Activated T-cell treated with anti-CD3 and anti-CD28 coated beads for 4 hours (primary cell): ENCODE measurements around the gene PPFIA3.
"Not testable (repeated sequence)": the region's sequence is repeated elsewhere in the genome, so short reads cannot be mapped to it uniquely, and the experiment has no call there.

Source experiments
- DNase-seq: peaks from one replicate; pipeline ENCODE4 v3.0.0-alpha.2; 2020

The PPFIA3 gene

DNA sequence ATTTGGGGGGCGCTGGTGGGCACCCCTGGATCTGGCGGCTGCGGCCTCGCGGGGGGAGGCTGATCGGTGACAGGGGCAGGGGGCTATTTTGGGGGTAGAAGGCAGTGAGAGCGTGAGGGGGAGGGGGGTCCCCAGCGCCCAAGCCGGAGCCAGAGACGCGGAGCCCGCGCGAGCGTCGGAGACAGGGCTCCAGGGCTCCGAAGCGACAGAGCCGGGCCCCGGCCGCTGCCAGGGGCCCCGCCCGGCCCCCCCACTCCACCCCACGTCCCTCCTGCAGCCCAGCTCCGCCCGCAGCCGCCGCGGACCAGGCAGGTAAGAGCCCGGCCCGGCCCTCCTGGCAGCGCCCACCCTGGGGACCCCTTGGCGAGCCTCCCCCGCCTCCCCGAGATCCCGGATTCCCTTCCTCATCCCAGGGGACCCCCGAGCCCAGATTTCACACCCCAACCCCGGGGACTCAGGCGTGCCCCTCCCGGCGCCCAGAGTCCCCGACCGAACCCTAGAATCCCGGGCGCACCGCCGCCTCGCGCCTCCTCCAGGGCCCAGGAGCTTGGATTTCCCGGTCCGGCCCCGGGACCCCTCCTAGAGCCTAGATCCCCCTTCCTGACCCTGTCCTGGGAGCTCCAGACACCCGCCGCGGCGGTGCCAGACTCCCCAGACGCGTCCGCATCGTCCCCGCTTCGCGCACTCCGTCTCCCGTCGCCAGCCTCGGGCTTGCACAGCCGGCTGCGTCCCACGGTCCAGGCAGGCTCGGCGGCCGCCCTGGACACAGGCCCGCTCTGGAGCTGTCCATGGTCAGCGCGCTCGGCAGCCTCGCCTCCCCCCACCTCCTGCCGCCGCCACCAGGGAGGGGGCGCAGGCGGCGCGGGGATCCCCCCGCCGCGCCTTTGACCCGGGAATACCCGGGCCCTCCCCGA, at the start of gene PPFIA3:
PPFIA3 (plus strand) TSS at position 134 of the 914 bp plus-strand sequence. CDS start 8,330 bp downstream, outside the sequence.
- DNase-seq = no peak

DNA sequence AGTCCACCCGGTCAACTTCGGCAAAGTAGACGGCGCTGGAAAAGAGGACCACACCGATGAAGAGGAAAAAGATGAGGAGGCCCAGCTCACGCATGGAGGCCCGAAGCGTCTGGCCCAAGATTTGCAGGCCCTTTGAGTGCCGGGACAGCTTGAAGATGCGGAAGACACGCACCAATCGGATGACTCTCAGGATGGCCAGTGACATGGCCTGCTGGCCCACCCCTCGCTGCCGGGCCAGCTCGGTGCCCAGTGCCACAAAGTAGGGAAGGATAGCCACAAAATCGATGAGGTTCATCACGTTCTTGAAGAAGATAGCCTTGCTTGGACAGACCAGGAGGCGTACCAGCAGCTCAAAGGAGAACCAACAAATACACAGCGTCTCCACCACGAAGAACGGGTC, 48.9 kb upstream of the PPFIA3 start:
- DNase-seq = no peak

DNA sequence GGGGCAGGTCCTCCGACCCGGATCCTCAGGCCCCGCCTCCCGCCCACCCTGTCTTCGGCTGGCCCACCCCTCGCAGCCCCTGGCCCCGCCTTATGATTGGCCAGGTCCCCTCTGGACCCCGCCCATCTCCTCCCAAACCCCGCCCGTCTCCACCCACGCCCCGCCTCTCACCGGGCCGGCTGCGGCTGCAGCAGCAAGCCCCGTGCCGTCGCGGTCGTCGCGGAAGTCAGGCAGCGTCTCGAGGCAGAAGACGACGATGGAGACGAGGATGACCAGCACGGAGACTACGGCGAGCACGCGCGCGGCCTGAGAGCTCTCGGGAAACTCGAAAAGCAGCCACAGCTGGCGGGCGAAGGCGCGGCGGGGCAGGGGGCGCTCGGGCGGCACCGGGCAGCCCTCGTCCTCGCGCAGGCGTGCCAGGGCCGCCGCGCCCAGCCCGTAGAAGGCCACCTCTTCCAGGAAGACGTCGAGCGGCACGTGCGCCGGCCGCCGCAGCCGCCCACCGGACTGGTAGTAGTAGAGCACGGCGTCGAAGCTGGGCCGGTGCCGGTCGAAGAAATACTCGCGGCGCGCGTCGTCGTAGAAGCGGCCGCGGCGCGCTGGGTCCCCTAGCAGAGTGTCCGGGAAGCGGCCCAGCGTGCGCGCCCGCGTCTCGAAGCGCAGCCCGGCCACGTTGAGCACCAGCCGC, 47.3 kb upstream of the PPFIA3 start:
- peak; percentile 41 for DNase-seq

DNA sequence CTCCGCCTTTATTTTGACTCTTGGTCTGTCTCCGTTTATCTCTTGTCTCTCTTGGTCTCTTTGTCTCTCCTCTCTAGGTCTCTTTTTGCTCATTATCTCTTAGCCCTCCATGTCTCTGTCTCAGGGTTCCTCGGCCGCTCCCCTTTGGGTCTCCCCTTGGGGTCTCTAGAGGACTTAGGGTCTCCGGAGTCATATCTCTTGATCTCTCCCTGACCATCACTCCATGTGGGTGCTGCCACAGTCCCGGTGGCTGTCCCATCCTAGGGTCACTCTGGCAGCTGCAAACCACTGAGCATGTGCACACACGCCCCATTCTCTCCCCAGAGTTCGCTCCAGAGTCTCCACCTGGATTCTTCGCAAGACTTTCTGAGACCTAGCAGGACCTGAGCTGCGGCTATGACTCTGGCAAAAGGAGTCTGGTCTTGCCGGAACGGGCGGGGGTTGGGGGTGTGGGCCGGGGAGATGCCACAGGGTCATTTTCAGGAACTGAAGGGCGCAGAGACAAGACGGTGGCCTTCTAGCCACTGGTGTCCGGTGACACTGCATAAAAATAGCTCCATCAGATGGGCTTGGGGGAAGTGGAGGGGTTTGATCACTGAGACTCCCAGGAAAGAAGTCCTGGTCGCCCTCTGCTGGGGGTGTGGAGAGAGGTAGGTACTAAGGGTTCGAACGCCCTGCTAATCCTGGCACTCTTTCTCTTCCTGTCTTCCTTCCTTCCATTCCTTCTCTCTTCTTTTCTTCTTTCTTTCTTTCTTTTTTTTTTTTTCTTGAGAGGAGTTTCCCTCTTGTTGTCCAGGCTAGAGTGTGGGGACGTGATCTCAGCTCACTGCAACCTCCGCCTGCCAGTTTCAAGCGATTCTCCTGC, 45.6 kb upstream of the PPFIA3 start:
- no peak for DNase-seq

DNA sequence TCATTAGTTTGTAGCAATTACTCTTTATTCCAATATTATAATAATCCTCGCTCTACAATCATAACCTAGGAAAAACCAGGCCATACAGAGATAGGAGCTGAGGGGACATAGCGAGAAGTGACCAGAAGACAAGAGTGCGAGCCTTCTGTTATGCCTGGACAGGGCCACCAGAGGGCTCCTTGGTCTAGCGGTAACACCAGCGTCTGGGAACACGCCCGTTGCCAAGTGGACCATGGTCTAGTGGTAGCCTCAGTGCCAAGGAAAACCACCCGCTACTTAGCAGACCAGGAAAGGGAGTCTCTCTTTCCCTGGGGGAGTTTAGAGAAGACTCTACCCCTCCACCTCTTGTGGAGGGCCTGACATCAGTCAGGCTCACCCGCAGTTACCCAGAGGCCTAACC, 44.5 kb upstream of the PPFIA3 start:
- not testable (repeated sequence) for DNase-seq

DNA sequence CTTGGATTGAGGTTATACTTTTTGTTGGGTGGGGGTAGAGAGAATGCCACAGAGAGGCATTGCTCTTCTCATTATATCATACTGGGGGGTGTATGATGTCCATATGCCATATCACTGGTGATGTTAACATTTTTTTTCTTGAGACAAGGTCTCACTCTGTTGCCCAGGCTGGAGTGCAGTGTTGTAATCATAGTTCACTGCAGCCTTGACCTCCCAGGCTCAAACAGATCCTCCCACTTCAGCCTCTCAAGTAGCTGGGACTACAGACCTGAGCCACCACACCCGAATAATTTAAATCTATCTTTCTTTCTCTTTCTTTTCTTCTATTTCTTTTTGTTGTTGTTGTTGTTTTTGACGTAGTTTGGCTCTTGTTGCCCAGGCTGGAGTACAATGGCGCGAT, 39.0 kb upstream of the PPFIA3 start:
- no peak for DNase-seq

DNA sequence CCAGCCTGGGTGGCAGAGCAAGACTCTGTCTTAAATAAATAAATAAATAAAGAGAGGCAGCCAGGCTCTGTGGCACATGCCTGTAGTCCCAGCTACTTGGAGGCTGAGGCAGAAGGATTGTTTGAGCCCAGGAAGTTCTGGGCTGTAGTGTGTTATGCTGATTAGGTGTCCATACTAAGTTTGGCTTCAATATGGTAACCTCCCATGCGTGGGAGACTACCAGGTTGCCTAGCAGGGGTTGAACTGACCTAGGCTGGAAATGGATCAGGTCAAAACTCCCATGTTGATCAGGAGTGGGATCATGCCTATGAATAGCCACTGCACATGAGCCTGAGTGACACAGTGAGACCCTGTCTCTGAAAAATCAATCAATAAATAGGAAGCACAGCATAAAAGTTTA, 38.1 kb upstream of the PPFIA3 start:
- no peak for DNase-seq

DNA sequence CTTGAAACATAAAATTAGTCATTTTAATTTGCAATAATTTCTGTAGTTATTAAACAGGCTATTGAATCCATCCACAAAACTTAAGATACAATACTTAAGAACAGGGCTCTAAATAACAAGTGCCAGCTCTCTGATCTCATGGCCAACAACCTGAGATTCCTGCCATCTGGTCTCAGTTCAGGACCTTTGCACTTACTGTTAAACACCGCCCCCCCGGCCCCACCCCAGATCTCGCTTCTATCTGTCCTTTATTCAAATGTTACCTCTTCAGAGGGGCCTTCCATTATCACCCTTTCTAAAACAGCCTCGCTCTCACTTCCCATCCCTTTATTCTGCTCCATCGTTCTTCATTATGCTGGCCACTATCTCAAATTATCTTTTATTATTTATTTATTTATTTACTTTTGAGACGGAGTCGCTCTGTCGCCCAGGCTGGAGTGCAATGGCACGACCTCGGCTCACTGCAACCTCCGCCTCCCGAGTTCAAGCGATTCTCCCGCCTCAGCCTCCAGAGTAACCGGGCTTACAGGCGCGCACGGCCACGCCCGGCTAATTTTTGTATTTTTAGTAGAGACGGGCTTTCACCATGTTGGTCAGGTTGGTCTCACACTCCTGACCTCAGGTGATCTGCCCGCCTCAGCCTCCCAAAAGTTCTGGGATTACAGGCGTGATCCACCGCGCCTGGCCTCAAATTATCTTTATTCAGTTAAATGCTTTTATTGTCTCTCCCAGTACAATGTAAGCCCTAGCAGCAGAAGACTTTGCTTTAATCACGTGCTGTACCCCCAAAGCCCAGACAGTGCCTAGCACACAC, 34.9 kb upstream of the PPFIA3 start:
- DNase-seq = no peak

DNA sequence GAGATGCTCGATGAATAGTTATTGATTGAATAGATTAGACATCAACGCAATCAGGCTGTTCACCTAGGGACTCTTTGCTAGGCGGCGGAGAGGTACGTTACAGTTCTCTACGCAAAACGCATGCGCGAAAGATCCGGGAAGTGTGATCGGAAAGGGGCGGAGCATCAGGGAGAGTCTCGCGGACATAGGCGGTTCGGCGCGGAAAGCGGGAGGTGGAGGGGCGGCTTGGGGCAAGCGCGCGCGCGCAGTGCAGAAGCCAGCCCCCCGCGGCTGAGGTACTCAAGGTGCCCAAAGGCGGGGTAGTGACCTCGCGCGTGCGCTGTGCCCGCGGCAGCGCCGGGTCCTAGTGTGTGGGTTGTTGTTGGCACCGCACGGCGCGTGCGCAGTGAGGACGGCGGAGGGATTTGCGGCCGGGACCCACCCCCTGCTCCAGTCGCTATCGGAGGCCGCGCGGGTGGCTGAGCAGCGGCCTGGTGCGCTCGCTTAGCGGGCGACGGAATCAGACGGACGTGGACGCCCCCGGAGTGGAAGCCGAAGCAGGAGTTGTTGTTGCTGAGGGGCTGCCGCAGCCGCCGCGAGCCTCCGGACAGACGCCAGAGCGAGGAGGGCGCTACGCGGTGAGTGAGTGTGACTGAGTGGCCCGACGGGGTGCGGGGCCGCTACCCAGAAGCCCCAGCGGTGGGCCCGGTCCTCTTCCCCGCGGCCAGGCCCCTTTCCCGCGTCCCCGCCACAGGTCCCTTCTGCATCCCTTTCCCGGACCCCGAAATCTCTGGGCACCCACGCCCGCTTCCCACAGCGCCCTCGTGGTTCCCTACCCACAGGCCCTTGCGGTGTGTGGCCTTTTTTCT, 34.1 kb upstream of the PPFIA3 start, which contains the start of gene SNRNP70:
SNRNP70 (plus strand) TSS at position 432 of the 848 bp plus-strand sequence. CDS start 964 bp downstream, outside the sequence.
- DNase-seq = peak; percentile 96

DNA sequence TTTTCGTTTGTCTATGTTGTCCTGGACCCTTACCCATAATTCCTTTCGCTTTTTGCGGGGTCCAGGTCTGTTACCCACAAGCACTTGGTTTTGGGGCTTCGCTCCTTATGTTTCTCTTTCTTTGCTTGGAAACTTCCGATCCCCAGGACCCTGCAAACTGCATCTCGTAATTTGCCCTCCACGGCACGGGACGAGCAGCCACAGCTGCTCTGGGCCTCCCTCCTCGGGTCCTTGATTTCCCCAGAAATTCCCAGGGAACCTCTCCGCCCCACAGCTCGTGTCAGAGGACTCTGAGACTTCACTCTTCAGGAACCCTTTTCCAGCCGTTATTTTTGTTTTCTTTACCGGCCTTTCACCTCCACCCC, 33.5 kb upstream of the PPFIA3 start:
- no peak for DNase-seq

DNA sequence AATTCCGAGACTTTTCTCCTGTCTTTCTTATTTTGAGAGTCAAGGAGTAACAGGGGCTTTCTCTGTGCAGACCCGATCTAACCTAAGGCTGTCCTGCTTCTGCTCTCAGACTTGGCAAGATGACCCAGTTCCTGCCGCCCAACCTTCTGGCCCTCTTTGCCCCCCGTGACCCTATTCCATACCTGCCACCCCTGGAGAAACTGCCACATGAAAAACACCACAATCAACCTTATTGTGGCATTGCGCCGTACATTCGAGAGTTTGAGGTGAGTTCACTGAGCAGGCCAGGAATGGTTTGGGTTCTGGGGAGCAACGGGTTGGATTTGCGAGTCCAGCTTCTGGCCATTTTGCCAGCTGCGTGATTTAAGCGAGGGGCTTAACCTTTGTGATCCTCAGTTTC, 33.0 kb upstream of the PPFIA3 start:
- no peak for DNase-seq

DNA sequence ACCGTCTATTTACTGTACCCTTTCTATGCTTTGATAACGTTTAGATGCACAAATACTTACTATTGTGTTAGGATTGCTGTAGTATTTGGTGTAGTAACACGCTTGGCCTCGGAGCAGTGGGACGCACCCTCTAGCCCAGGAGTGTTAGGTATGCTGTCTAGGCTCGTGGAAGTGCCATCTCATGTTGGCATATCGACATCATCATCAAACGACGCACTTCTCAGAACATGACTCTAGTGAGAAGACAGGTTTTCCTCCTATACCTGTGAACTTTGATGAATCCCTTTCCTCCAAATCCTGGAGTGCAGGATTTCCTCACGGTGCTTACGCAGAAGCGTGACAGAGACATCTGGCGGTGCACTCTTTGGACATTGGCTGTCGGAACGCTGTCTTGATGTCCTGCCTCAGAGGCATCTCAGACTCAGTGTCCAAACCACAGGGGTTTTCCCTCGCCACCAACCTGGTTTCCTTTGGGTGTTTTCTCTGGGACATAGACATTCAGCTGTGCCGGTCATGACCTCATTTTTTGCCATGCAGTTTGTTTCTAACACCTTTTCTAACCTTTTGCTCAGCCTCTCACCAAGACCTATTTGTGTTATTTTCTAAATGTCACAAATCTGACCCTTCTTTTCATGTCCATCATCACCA, 27.8 kb upstream of the PPFIA3 start:
- DNase-seq = no peak

DNA sequence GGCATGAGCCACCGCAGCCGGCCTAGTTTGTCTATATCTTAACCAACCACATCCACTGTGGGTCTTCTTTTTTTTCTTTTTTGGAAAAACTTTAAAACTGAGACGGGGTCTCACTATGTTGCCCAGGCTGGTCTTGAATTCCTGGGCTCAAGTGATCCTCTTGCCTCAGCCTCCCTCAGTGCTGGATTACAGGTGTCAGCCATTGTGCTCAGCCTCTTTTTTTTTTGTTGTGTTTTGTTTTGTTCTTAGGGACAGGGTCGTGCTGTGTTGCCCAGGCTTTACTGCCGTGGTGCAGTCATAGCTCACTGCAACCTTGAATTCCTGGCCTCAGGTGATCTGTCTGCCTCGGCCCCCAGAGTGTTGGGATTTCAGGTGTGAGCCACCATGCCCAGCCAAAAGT, 26.7 kb upstream of the PPFIA3 start:
- no peak for DNase-seq

DNA sequence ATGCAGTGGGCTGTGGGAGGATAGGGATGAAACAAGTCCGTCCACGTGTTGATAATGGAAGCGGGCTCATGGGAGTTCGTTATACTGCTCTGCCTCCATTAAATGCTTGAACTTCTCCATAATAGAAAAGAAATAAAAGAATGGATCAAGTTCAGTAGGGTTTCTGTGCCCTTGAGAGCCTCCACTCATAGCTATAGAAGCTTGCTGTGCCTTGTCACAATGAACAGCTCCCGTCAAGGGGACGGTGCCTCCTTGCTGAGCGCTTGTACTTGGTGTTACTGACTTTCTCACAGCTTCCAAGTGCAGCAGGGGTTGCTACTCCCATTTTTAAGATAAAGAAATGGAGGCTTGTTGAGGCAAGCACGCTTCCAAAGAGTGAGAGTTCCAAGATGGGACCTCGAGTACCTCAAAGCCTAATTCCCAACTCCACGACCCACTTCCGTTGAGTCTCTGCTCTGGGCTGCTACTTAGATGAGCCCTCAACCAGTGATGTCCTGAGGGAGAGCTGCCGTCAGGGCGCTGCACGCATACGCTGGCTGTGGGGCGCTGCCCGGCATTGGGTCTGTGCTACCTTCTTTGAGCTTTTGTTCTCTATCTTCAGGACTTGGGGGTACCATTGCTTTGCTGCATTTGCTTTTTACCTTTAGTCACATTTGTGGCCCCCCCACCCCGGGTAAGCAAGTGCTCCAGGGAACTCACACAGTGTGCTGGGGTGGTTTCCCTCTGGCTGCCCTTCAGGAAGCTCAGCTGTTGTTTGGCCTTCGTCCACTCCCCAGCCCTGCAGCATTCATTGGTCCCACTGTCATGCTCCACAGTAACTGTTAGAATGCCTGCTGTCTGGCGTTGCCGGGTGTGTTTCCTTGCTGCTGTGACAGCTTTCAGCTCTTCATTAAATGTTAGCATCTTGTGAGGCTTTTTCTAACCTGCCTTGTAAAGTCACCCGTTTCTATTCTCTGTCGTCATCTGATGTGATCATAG, 24.6 kb upstream of the PPFIA3 start:
- DNase-seq = no peak

DNA sequence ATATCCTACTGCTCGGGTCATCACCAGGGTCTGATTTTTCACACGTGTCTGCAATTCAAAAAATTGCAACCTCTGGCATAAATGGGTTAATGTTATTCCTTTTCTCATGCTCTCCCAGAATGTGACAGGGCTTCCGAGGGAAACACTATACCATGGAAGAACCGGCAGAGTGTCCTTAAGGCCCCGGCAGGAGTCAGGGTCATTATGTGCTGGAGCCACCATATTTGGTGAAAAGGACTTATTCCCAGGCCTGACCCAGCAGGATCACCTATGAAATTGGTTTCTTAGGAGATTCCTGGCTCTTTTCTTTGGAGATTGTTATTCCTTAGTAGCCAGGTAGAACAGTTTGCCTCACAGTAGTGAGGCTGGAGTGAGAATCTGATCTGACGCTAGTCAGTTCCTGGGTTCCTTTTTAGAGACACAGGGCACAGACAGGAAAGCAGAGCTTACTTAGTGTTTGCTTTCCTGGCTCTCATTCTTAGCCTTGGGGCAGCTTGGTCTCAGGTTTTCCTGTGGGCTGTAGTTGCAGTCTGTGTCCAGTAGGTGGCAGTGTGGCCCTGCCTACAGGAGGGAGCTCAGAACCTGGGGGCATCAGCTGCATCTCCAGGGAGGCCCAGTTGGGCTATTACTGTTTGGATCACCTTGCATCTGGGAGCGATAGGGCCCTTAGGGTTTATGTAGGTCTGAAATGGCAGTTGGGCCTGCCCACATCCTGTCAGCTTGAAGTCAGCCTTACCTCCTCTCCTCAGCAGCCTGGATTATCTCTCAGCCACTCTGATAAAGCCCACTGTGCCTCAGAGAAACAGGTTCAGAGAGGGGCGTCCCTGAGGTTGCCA, 21.7 kb upstream of the PPFIA3 start:
- DNase-seq = peak; percentile 64

DNA sequence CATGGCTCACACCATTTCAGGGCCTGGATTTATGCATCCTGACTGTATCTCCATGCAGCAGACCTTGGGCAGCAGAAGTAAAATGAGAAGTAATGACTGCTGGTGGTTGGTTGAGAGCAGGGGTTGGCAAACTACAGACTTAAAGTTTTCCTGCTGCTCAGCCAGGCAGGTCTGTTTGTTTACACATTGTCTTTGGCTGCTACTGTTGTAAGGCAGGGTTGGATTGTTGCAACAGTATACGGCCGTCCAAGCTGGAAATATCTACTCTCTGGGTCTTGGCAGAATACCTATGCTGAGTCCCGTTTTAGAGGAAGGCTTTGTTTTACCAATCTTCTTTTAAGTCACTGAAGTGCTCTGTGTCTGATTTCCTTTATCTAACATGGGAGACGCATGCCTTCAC, 20.5 kb upstream of the PPFIA3 start:
- DNase-seq = no peak

DNA sequence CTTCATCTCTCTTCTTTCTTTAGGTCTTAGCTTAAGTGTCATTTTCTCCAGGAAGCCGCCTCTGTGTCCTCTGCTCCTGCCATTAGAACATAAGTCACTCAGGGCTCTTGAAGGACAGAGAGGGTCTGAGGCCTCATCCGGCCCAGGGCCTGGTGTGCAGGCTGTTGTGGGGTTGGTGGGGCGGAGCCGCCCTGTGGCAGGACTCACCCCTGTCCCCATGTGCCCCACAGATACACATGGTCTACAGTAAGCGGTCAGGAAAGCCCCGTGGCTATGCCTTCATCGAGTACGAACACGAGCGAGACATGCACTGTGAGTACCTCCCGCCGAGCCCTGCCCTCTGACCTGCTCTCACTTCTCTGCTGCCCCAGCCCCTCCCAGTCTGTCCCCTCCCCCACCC, 18.2 kb upstream of the PPFIA3 start:
- no peak for DNase-seq

DNA sequence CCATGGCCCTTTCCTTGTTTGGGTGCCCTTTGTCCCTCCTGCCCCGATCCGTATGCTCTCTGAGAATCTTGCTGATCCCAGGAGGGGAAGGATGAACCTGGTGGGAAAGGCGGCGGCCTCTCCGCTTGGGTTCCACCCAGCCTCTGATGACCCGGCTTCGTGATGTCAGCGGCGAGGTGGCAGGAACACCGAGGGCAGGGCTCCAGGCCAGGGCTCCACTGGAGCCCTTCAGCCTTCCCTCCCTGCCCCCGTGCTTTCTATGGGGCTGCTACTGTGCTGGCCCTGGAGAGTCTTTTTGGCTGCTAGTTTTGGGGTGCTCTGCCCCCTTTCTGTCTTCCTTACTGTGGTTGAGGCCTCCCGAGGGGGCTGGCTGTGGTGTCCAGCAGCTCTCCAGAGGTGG, 17.0 kb upstream of the PPFIA3 start:
- no peak for DNase-seq
